Measurements from ENCODE around the gene COQ10B.
"Not testable (repeated sequence)": the region's sequence is repeated elsewhere in the genome, so short reads cannot be mapped to it uniquely, and the experiment has no call there.

Gene COQ10B

GRCh38 chr2:197445746-197446145, 7.6 kb upstream of the COQ10B start:
- intact Hi-C loops (cut with DNase I) = no loop called here
- peak in 1 of 42 donors; percentile 6 for DNase-seq

- no peak for DNase-seq
- intact Hi-C loops (cut with DNase I) = no loop called here
These were observed 6.5 kb upstream of the COQ10B start for GRCh38 chr2:197446844-197447243.

- intact Hi-C loops (cut with DNase I) = loop anchor here (5.0 kb wide), 1 partner anchor 257 kb away; the partner anchor contains the start of gene MARS2
- DNase-seq = peak in 1 of 42 donors; percentile 10
These were observed 2.9 kb upstream of the COQ10B start for GRCh38 chr2:197450465-197450864.

- intact Hi-C loops (cut with DNase I) = loop anchor here (5.0 kb wide), 1 partner anchor 256 kb away; the partner anchor contains the start of gene MARS2
- DNase-seq = not testable (repeated sequence)
These were observed 2.4 kb upstream of the COQ10B start for GRCh38 chr2:197450935-197451358.

- intact Hi-C loops (cut with DNase I) = loop anchor here (1.0 to 5.0 kb wide), 2 partner anchors 47 to 255 kb away; partner anchors contain the start of genes HSPD1 and MARS2
- no peak for DNase-seq
These were observed 614 bp upstream of the COQ10B start for GRCh38 chr2:197452754-197453122.

- intact Hi-C loops (cut with DNase I) = loop anchor here (1.0 to 5.0 kb wide), 2 partner anchors 45 to 253 kb away; partner anchors contain the start of genes HSPD1 and MARS2
These were observed 604 bp downstream of the COQ10B start for GRCh38 chr2:197453914-197454398.

GRCh38 chr2:197454923-197455322, 1.6 kb downstream of the COQ10B start:
- no peak for DNase-seq
- intact Hi-C loops (cut with DNase I) = loop anchor here (5.0 kb wide), 1 partner anchor 252 kb away; the partner anchor contains the start of gene MARS2

More at GRCh38 chr2:197453914-197454398, 604 bp downstream of the COQ10B start:
- peak in 2 of 42 donors; percentile 57 to 58 for DNase-seq

GRCh38 chr2:197455428-197455827, 2.1 kb downstream of the COQ10B start:
- intact Hi-C loops (cut with DNase I) = no loop called here
- no peak for DNase-seq

GRCh38 chr2:197460649-197461048, 7.3 kb downstream of the COQ10B start:
- no peak for DNase-seq
- intact Hi-C loops (cut with DNase I) = no loop called here

GRCh38 chr2:197461057-197461456, 7.7 kb downstream of the COQ10B start:
- intact Hi-C loops (cut with DNase I) = no loop called here
- no peak for DNase-seq

GRCh38 chr2:197464175-197464574, 10.8 kb downstream of the COQ10B start:
- intact Hi-C loops (cut with DNase I) = no loop called here
- peak in 1 of 42 donors; percentile 6 for DNase-seq

GRCh38 chr2:197472166-197472565, 18.8 kb downstream of the COQ10B start:
- intact Hi-C loops (cut with DNase I) = no loop called here
- DNase-seq = no peak

- intact Hi-C loops (cut with DNase I) = no loop called here
These were observed 24.4 kb downstream of the COQ10B start for GRCh38 chr2:197477797-197478196.

GRCh38 chr2:197480165-197481036, 27.0 kb downstream of the COQ10B start:
- no peak for DNase-seq
- intact Hi-C loops (cut with DNase I) = no loop called here

More at GRCh38 chr2:197477797-197478196, 24.4 kb downstream of the COQ10B start:
- DNase-seq = no peak

GRCh38 chr2:197484248-197484647, 30.9 kb downstream of the COQ10B start:
- DNase-seq; intact Hi-C loops (cut with DNase I): not testable (repeated sequence)

GRCh38 chr2:197486175-197486574, 32.8 kb downstream of the COQ10B start:
- intact Hi-C loops (cut with DNase I) = no loop called here
- no peak for DNase-seq

GRCh38 chr2:197487385-197487784, 34.0 kb downstream of the COQ10B start:
- intact Hi-C loops (cut with DNase I) = no loop called here
- no peak for DNase-seq

- intact Hi-C loops (cut with DNase I) = loop anchor here (10.0 kb wide), 1 partner anchor 61 kb away; the partner anchor contains the start of gene SF3B1
- no peak for DNase-seq
These were observed 42.2 kb downstream of the COQ10B start for GRCh38 chr2:197495433-197496134.

GRCh38 chr2:197496695-197497094, 43.3 kb downstream of the COQ10B start:
- no peak for DNase-seq
- intact Hi-C loops (cut with DNase I) = loop anchor here (10.0 kb wide), 1 partner anchor 62 kb away; the partner anchor contains the start of gene SF3B1
